Measurements from ENCODE around the gene PHYH. TPM values are rescaled to one million over a fixed set of nuclear protein-coding genes. Genes with fewer than 3 reads are reported as not detected.
A peak's percentile ranks its signal among the peaks of the same experiment; 100 is the strongest.

The PHYH gene
- total and polyA plus RNA-seq, 2 of the 4 experiments (the other 2 are of a cell fraction), result 10.9 to 13.4 TPM

- Histone ChIP-seq H3K27me3 (ENCODE audit: control insufficient read depth, insufficient read depth, low read length) (peaks cover 3% of the 10 kb centered on the region), H3K14ac (replicated peaks; ENCODE audit: low read depth, low read length) (peak overlapping the region; percentile 77), H2BK120ac (ENCODE audit: low read depth, low read length) (no peak overlapping the region), H3K4me3 (ENCODE audit: insufficient read depth, low read depth, low read length) (peak overlapping the region; percentile 51), H2BK15ac (ENCODE audit: low read depth, low read length) (no peak overlapping the region), H3K9me1 (ENCODE audit: insufficient read depth, low read length) (peaks cover 3% of the 10 kb centered on the region; the same call in 1 of the 2 replicates), H2AFZ (replicated peaks; ENCODE audit: low read length, poor library complexity) (peak overlapping the region; percentile 84), H3K56ac (ENCODE audit: extremely low read depth, insufficient read depth, low read length) (peak overlapping the region; percentile 88), H3K18ac (ENCODE audit: low read depth, low read length) (no peak overlapping the region), H4K8ac (ENCODE audit: low read depth in 2 of 2, low read length in 2 of 2) (peak overlapping the region; percentile 2 to 6; a peak in 3 of 4 replicates), H3K79me1 (ENCODE audit: low read depth in 1 of 2, low read length in 2 of 2) (peaks cover 14 to 41% of the 10 kb centered on the region in 2 experiments), H3K4me2 (ENCODE audit: low read depth, low read length) (peak overlapping the region; percentile 82), H4K5ac (ENCODE audit: low read depth, low read length) (no peak overlapping the region; the same call in 1 of the 2 replicates), H2AK9ac (replicated peaks; ENCODE audit: low read depth, low read length, poor library complexity) (peak overlapping the region; percentile 93), H2BK5ac (ENCODE audit: low read depth, low read length, poor library complexity, severe bottlenecking) (no peak overlapping the region), H3K27ac (ENCODE audit: insufficient read depth, low read length) (peak overlapping the region; percentile 74), H3K4ac (ENCODE audit: low read depth, low read length) (peak overlapping the region; percentile 34), H4K91ac (ENCODE audit: insufficient read depth, low read depth, low read length) (peak overlapping the region; percentile 61), H3K9ac (ENCODE audit: low read depth, low read length) (peak overlapping the region; percentile 75), H4K20me1 (ENCODE audit: insufficient read depth, low read length) (no peaks in the 10 kb centered on the region), H3K4me1 (ENCODE audit: control insufficient read depth, insufficient read depth, low read length) (peaks cover 8% of the 10 kb centered on the region), H2BK20ac (ENCODE audit: low read depth, low read length) (no peak overlapping the region), H3K9me3 (ENCODE audit: control insufficient read depth, insufficient read depth, low read length) (no peaks in the 10 kb centered on the region), H3K23ac (ENCODE audit: low read depth, low read length) (peak overlapping the region; percentile 81), H3K36me3 (ENCODE audit: control insufficient read depth, insufficient read depth, low read length) (peaks cover 2% of the 10 kb centered on the region; the same call in 1 of the 2 replicates), H2AK5ac (ENCODE audit: low read depth, low read length) (peak overlapping the region; percentile 84)
- ATAC-seq (ENCODE audit: low read depth), result no peak
- dilution Hi-C loops (cut with HindIII; ENCODE audit: low sequenced_read_pairs, unreplicated experiment), result no loop called here
- ChIA-PET CTCF (no interaction called here), POLR2A (ENCODE audit: unreplicated experiment) (no interaction called here)
- DNase-seq, result peak; percentile 71
- BruUV-seq (replicated peaks), result TSS peak; percentile 57
- intact Hi-C loops (cut with micrococcal nuclease), result no loop called here
- in situ Hi-C loops (cut with MboI; ENCODE audit: low sequenced_read_pairs), result no loop called here
- no CpG with 5 or more reads among the region's 18 CpGs for WGBS, 2 experiments (ENCODE audit: extremely low coverage in 2 of 2, insufficient read length in 1 of 2)
- no peak for TF ChIP-seq CTCF (conservative IDR thresholded peaks at IDR 0.05; ENCODE audit: low read depth, low read length)
- no peak for TF ChIP-seq SMC3 (IDR thresholded peaks at IDR 0.05; ENCODE audit: low read depth, low read length)
- TF ChIP-seq CEBPB (IDR thresholded peaks at IDR 0.05; ENCODE audit: low read depth, low read length), result no peak
- no peak for TF ChIP-seq MAZ (IDR thresholded peaks at IDR 0.05; ENCODE audit: borderline replicate concordance, low read depth, low read length)
- TF ChIP-seq NFE2L2 (IDR thresholded peaks at IDR 0.05; ENCODE audit: low read depth, low read length), result no peak
- TF ChIP-seq RFX5 (IDR thresholded peaks at IDR 0.05; ENCODE audit: low read depth, low read length), result no peak
- no peak for TF ChIP-seq RAD21 (IDR thresholded peaks at IDR 0.05; ENCODE audit: low read length)
- no peak for TF ChIP-seq CHD1 (IDR thresholded peaks at IDR 0.05; ENCODE audit: low read depth, low read length)
- TF ChIP-seq MAFK (IDR thresholded peaks at IDR 0.05; ENCODE audit: low read depth, low read length), result no peak
- TF ChIP-seq ELK1 (IDR thresholded peaks at IDR 0.05; ENCODE audit: borderline replicate concordance, low read depth, low read length), result no peak
- TF ChIP-seq POLR2A (IDR thresholded peaks at IDR 0.05; ENCODE audit: low read depth, low read length), result no peak
- no peak for TF ChIP-seq USF2 (IDR thresholded peaks at IDR 0.05; ENCODE audit: low read depth, low read length)
- no peak for TF ChIP-seq MXI1 (IDR thresholded peaks at IDR 0.05; ENCODE audit: borderline replicate concordance, low read depth, low read length)
- no peak for TF ChIP-seq FOS (IDR thresholded peaks at IDR 0.05; ENCODE audit: low read depth, low read length)
- TF ChIP-seq RCOR1 (IDR thresholded peaks at IDR 0.05; ENCODE audit: insufficient replicate concordance, low read length), result no peak
Measured at GRCh38 chr10:13346283-13347042, 46.6 kb upstream of the PHYH start.
